NCI-H524 (cell line): ENCODE measurements around the gene SELENOM.

Experiments
- DNase-seq, 2 experiments: peaks; one replicate each; lab custom pipeline; 2025; lab: John Stamatoyannopoulos, UW

SELENOM gene

GRCh38 chr22:31107178-31107893 is at the start of gene SELENOM:
SELENOM (minus strand) TSS chr22:31107568; CDS start chr22:31107505, 63 bp downstream.
- peak; percentile 98 for DNase-seq

GRCh38 chr22:31155422-31155821 is 48.1 kb upstream of the SELENOM start:
- DNase-seq, result no peak

- DNase-seq, result no peak
Measured at GRCh38 chr22:31154975-31155374, 47.6 kb upstream of the SELENOM start.

GRCh38 chr22:31153357-31153756 is 46.0 kb upstream of the SELENOM start:
- no peak for DNase-seq

- no peak for DNase-seq
Measured at GRCh38 chr22:31151872-31152271, 44.5 kb upstream of the SELENOM start.

- DNase-seq, result no peak
Measured at GRCh38 chr22:31150615-31151014, 43.2 kb upstream of the SELENOM start.

GRCh38 chr22:31148953-31149627 is 41.7 kb upstream of the SELENOM start:
- peak; percentile 70 to 83 for DNase-seq

GRCh38 chr22:31148488-31148887 is 41.1 kb upstream of the SELENOM start:
- no peak for DNase-seq

- DNase-seq, result no peak
Measured at GRCh38 chr22:31144223-31144622, 36.9 kb upstream of the SELENOM start.

GRCh38 chr22:31143537-31143936 is 36.2 kb upstream of the SELENOM start:
- no peak for DNase-seq

- DNase-seq, result no peak
Measured at GRCh38 chr22:31143038-31143437, 35.7 kb upstream of the SELENOM start.

GRCh38 chr22:31142285-31142684 is 34.9 kb upstream of the SELENOM start:
- no peak for DNase-seq

GRCh38 chr22:31141551-31141950 is 34.2 kb upstream of the SELENOM start:
- DNase-seq, result no peak

GRCh38 chr22:31140746-31141145 is 33.4 kb upstream of the SELENOM start:
- DNase-seq, result no peak

GRCh38 chr22:31139866-31140716 is 32.7 kb upstream of the SELENOM start, which contains the start of gene PLA2G3:
PLA2G3 (minus strand) TSS chr22:31140508; CDS start chr22:31140354, 154 bp downstream.
- DNase-seq, result peak; percentile 85 to 95

- DNase-seq, result no peak
Measured at GRCh38 chr22:31139066-31139465, 31.7 kb upstream of the SELENOM start.

GRCh38 chr22:31138126-31138525 is 30.8 kb upstream of the SELENOM start:
- no peak for DNase-seq

- DNase-seq, result no peak
Measured at GRCh38 chr22:31137721-31138120, 30.4 kb upstream of the SELENOM start.

- DNase-seq, result no peak
Measured at GRCh38 chr22:31136711-31137110, 29.3 kb upstream of the SELENOM start.

GRCh38 chr22:31136155-31136554 is 28.8 kb upstream of the SELENOM start:
- DNase-seq, result no peak

GRCh38 chr22:31135706-31136105 is 28.3 kb upstream of the SELENOM start:
- DNase-seq, result no peak

GRCh38 chr22:31134688-31135087 is 27.3 kb upstream of the SELENOM start:
- DNase-seq, result no peak

- DNase-seq, result no peak
Measured at GRCh38 chr22:31133911-31134310, 26.5 kb upstream of the SELENOM start.
